Keratinocyte (primary cell): ENCODE data around the gene NUDC.

Experiments
- EZH2 ChIP-seq: IDR thresholded peaks from one replicate; pipeline ENCODE4 v1.6.1; 2012; ENCODE audit warnings: inconsistent platforms, mild to moderate bottlenecking, low read length, moderate library complexity
- TF ChIP-seq, protein P1 (sequence below), 3 experiments: IDR thresholded peaks in 1 of 3; conservative IDR thresholded peaks in 1 of 3; optimal IDR thresholded peaks in 1 of 3; 2 replicates in 2 of 3; 3 replicates in 1 of 3; pipeline versions ENCODE3 to v1.5.1; 2011; ENCODE audit warnings: low read length in 3 of 3, mild to moderate bottlenecking in 3 of 3, moderate library complexity in 2 of 3, control low read depth in 1 of 3, inconsistent platforms in 1 of 3; ENCODE audit not compliant: insufficient read depth in 2 of 3; ENCODE audit errors: extremely low read depth in 1 of 3

DNA sequence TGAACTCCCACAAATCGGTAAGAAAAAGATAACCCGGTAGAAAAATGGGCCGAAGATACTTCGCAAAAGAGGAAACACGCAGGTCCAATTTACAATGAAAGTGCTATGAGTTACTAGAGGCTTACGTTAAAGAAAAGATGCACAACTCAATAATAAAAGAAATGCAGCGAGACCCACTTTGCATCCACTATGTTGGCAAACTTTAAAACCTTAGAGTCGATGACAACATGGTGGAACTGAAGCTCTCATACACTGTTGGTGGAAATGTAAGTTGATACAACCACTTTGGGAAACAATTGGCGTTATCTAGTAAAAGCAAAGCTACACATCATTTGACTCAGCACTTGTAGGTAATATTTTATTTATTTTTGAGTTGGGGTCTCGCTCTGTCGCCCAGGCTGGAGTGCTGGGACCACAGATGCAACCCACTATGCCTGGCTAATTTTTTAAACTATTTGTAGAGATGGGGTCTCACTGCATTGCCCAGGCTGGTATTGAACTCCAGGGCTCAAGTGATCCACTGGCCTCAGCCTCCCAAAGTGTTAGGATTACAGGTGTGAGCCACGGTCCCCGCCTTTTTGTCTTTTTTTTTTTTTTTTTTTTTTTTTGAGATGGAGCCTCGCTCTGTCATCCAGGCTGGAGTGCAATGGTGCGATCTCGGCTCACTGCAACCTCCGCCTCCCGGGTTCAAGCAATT lies 20.6 kb upstream of the NUDC start:
- TF ChIP-seq, protein P1, sequence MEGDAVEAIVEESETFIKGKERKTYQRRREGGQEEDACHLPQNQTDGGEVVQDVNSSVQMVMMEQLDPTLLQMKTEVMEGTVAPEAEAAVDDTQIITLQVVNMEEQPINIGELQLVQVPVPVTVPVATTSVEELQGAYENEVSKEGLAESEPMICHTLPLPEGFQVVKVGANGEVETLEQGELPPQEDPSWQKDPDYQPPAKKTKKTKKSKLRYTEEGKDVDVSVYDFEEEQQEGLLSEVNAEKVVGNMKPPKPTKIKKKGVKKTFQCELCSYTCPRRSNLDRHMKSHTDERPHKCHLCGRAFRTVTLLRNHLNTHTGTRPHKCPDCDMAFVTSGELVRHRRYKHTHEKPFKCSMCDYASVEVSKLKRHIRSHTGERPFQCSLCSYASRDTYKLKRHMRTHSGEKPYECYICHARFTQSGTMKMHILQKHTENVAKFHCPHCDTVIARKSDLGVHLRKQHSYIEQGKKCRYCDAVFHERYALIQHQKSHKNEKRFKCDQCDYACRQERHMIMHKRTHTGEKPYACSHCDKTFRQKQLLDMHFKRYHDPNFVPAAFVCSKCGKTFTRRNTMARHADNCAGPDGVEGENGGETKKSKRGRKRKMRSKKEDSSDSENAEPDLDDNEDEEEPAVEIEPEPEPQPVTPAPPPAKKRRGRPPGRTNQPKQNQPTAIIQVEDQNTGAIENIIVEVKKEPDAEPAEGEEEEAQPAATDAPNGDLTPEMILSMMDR (optimal IDR thresholded peaks at IDR 0.05 in 1 of 3, IDR thresholded peaks at IDR 0.05 in 1 of 3, conservative IDR thresholded peaks at IDR 0.05 in 1 of 3; ENCODE audit: extremely low read depth in 1 of 3, insufficient read depth in 2 of 3, low read length in 3 of 3) = no peak
- no peak for TF ChIP-seq EZH2
